GF-D8 (cell line): ENCODE results near the gene PLA2G2F.

Experiments
- DNase-seq: peaks from one replicate; lab custom pipeline; 2025; lab: John Stamatoyannopoulos, UW

Gene PLA2G2F

GRCh38 chr1:20138961-20139550 is at the start of gene PLA2G2F:
TSS of gene PLA2G2F (plus strand) at chr1:20139323. CDS start at chr1:20139428, 105 bp downstream.
- DNase-seq = no peak

- DNase-seq = no peak
Measured at GRCh38 chr1:20089328-20090077, 49.6 kb upstream of the PLA2G2F start.

- no peak for DNase-seq
Measured at GRCh38 chr1:20090119-20090518, 49.0 kb upstream of the PLA2G2F start.

GRCh38 chr1:20090641-20091040 is 48.5 kb upstream of the PLA2G2F start:
- DNase-seq = no peak

GRCh38 chr1:20093303-20093702 is 45.8 kb upstream of the PLA2G2F start:
- DNase-seq = no peak

GRCh38 chr1:20093940-20094391 is 45.2 kb upstream of the PLA2G2F start:
- no peak for DNase-seq

- DNase-seq = no peak
Measured at GRCh38 chr1:20095564-20096434, 43.3 kb upstream of the PLA2G2F start.

GRCh38 chr1:20096840-20097447 is 42.2 kb upstream of the PLA2G2F start:
- DNase-seq = no peak

GRCh38 chr1:20099533-20099932 is 39.6 kb upstream of the PLA2G2F start:
- DNase-seq = no peak

- no peak for DNase-seq
Measured at GRCh38 chr1:20100632-20101355, 38.3 kb upstream of the PLA2G2F start.

GRCh38 chr1:20102875-20103274 is 36.2 kb upstream of the PLA2G2F start:
- no peak for DNase-seq

GRCh38 chr1:20105856-20106255 is 33.3 kb upstream of the PLA2G2F start:
- no peak for DNase-seq

GRCh38 chr1:20107351-20107750 is 31.8 kb upstream of the PLA2G2F start:
- DNase-seq = no peak

- DNase-seq = no peak
Measured at GRCh38 chr1:20107796-20108195, 31.3 kb upstream of the PLA2G2F start.

GRCh38 chr1:20108366-20109123 is 30.6 kb upstream of the PLA2G2F start:
- DNase-seq = no peak

GRCh38 chr1:20109223-20109856 is 29.8 kb upstream of the PLA2G2F start:
- DNase-seq = no peak

- no peak for DNase-seq
Measured at GRCh38 chr1:20110679-20111078, 28.4 kb upstream of the PLA2G2F start.

GRCh38 chr1:20111452-20111851 is 27.7 kb upstream of the PLA2G2F start:
- DNase-seq = no peak

GRCh38 chr1:20112279-20113000 is 26.7 kb upstream of the PLA2G2F start:
- no peak for DNase-seq
